Iris pigment epithelial cell (primary cell): ENCODE data around the gene PLA2G6.

Experiments used
- DNase-seq: peaks from one replicate; pipeline ENCODE4 v3.0.0-alpha.2; 2011; ENCODE audit warnings: low read depth

The PLA2G6 gene

DNA sequence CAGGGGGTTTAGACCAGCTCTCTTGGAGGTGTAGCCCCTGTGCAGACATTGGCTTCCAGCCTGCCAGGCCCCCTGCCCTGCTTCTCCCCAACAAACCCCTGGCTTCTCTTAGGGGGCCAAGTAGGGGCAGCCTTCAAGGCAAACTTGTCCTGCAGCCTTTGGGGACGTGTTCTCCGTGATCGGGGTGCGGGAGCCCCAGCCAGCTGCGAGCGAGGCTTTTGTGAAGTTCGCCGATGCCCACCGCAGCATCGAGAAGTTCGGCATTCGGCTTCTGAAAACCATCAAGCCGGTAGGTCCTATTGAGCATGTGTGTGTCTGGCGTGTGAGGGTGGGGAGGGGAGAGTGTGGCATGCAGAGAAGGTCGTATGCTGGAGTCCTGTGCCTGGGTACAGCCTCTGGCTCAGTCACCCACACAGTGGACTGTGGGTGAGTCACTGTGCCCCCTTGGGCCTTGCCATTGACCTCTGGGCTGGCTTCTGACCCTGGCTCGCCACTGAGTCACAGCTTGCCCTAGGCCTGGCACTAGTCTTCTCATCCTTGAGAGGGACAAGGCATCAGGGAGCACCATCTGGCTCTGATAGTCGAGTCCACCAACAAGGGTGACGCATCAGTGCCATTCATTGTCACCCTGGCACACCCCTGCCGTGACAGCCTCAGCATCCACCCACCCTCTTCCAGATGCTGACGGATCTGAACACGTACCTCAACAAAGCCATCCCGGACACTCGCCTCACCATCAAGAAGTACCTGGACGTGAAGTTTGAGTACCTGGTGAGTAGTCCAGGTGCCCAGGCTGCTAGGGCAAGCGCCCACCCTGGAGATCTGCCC lies 109.1 kb downstream of the PLA2G6 start:
- no peak for DNase-seq

DNA sequence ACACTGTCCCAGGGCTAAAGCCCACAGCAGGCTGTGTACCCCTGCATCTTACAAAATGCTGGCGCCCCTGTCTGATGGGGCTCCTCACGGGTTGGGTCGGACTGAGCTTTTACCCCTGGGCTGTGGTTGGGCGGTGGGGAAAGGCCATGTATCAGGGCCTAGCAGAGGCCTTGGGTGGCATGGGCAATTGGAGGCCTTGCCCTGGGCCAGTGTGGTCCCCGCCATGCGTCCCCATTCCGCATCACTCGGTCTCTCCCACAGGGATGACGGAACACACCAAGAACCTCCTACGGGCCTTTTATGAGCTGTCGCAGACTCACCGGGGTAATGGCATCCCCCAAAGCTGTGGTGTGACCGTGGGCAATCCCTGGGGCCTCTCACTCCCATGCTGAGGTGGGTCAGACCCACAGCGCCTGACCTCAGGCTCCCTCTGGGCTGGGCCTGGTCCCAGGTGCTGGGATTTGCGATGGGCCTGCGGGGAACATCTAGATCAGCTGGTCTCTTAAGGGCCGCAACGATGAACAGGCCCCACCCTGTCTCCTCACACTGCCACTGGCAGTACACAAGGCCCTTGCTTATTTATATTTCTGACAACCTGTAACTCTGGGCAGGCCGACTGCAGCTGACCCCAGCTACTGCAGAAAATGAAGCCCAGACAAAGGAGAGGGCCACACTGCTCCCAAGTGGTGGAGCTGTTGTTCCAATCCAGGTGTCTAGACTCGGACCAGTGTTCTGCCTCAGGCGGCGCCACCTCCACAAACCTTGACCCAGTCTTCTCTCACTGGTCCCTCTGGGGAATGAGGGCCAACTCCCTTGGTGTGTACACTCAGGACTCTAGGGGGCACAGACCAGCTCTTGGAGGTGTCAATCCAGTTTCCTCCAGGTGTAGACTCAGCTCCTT lies 110.0 kb downstream of the PLA2G6 start:
- no peak for DNase-seq

DNA sequence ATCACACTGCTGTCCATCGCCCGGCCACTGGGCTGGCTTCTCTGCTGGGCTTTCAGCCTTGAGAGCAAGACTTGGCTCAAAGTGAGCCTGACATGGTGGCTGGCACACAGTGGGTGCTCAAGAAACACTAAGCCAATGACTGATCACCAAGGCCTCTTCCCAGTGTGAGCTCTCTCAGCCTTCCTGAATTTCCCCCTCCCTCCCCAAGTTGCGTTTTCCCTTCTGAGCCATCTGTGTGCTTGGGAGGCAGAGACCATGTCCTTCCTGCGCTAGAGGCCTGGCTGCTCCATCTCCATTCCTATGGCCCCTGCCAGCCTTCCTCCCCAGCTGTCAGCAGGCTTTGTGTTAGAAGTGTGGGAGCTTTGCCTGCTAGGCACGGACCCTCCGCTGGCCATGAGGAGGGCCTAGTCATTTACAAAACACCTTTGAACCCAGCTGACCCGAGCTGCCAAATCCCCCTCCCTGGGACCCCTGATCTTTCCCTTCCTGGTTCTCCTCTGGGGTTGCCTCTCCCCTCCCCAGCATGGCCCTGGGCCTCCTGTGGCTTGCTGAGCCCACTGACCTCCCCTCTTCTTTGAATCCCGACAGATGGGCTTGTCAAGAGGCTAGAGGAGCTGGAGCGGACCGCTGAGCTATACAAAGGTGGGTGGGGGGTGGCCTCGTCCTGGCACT lies 111.2 kb downstream of the PLA2G6 start:
- DNase-seq: no peak

DNA sequence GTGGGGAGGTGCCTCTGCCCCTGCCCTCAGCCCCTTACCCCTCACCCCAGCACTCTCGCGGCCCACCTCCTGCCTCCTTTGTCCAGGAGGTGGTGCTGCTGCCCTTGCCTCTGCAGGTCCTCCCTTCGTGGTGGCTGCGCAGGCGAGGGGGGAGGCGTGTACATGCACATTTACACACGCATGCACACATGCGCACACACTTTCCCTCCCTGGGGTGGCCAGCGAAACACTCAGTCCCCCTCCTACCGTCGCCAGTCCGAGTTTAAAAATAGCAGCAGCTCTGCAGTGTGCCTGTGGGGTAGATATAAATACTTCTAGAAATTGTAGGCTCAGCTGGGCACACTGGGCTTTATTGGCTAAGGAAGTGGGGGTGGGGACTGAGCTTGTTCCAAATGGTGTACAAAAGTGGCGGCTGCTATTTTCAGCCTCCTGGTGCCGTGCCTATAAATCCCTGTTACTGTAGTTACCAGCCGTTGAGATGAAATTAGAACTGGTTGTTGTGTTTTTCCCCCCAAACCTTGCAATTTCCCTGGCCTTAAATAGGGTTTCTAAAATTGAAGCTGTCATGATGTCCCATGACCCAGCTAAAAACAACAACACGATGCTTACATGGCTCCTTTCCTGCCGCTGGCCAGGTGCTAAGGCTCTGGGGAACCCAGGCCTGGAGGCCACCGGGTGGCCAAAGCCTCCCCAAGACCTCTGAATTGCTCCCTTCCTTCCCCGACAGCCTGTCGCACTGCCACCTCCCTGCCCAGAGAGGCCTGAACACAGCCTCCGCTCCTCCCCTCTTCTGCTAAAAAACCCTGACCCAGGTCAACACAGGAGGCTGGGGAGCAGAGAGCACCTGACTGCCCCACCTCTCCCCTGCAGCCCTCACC lies 112.0 kb downstream of the PLA2G6 start:
- peak; percentile 30 for DNase-seq

DNA sequence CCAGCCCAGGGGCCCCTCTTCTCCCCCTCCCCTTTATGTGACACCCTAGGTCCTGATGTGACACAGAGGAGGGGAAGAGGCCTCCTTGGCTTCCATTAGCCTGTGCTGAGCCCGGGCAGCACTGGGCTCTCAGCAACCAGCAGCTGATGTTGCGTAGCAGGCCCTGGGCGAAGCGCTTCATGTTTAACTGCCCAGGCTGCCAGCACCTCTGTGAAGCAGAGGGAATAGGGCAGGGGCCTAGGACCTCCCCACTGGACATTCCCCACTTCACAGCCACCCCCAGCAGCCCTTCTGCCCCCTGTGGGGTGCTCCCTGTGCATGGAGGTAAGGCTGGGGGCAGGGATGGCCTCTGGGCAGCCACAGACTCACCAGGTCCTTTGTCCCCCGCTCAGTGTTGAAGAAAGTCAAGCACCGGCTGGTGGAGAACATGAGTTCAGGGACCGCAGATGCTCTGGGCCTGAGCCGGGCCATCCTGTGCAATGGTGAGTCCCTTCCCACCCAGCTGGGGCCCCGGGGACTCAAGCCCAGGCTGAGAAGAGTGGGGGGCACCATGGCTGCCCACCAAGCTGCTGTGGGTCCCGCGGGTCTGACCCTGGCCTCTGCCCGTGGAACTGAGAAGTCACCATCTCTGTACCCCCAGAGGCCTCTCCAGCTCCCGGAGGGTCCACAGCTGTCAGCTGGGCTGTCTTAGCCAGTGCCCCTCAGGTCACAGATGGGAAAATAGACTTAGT lies 112.8 kb downstream of the PLA2G6 start:
- no peak for DNase-seq

DNA sequence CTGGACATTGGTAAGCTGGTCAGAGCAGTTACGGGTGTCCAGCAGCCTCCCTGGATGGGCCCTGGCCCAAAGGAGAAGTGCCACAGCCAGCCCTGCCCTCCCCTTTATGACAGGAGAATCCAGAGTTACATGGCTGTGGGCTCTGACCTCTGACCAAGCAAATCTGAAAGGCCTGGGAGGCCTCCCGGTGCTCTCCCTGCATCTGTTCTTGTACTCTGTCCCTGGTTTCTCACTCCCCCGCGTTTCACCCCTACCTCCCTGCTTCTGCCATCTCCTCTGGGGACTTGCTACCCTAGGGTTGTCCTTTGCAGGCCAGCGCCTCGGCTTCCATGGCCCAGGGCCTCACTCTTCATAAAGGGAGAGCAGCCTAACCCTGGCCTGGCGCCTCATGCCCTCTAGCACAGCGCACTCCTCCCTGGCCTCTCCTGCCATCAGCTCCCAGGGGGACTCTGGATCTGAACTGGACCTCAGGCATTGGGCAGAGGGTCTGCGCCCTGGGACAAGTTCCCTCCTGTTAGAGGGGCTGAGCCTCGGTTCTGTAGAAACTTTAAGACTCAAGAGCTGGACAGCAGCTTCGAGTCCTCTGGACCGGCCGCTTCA lies 113.8 kb downstream of the PLA2G6 start:
- no peak for DNase-seq

DNA sequence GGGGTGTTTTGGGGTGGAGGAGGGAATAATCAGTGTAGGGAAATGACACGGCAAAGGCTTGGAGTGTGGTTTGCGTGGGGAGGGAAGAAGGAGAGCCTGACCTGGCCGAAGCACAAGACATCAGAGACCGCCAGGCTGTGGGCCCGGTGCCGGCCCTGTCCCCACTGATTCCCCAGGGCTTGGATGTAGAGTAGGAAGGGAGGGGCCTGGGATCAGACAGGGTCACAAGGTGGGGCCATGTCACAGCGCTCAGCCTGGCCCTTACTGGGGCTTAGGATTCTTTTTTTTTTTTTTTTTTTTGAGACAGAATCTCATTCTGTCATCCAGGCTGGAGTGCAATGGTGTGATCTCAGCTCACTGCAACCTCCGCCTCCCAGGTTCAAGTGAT lies 114.6 kb downstream of the PLA2G6 start:
- no peak for DNase-seq

DNA sequence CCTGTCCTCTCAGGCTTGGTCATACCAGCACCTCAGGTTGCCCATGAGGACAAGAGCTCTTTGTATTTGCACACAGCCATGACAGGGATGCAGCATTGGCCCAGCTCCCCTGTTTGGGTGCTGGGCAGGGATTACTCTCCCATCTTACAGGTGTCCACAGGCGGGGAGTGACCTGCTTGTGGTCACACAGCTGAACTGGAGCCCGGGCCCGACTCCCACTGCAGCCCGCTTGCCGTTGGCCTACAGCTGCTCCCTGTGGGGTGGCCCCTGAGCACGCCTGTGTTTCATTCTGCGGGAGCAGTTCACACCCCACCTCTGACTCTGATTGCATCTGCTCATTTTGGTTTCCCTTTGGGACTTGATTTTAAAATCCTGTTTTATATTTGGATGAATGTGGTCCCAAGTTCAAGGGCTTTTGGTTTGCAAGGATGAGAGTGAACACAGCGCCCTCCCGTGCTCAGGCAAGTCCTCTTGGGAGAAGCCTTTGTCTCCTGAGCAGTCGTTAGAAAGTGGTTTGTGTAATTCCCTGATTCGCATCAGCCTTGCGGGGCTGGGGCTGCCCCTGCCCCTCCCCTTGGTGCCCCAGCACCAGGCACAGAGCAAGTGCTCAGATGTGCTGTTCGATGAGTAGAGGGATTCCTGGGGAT lies 115.1 kb downstream of the PLA2G6 start:
- no peak for DNase-seq

DNA sequence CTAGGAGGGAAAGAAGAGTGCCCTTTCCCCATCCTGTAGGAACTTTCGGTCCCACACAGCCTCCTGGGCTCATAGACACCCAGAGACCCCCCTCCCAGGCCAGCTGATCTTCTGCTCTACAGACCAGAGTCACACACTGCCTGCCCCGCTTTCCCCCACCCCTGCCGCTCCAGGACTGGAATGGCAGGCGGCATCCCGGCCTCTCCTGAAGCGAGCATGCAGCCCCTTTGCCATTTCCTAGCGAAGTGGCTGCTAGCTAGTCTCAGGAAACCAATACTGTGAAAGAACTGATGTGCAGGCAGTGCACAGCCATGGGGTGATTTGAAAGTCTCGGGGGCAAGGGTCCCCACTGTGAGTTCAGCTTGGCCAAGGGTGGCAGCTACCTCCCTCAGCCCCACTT lies 116.1 kb downstream of the PLA2G6 start:
- no peak for DNase-seq

DNA sequence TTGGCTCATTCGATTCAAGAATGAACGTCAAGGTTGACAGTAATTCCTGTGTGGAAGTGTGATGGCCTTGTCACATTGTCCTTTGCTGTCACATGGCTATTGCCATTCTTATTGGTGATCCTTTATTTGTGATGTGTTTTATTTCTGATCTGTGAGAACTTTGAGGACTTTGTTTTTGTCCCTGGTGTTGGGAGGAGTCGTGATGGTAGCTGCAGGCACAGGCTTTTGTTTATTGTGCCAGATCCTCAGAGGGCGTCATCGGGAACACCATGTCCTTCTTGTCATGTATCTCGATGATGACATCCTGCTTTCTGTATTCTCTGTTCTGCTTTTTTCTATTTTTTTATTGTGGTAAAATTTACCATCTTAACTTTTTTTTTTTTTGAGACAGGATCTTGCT lies 118.8 kb downstream of the PLA2G6 start:
- DNase-seq: no peak
